Right lobe of liver (tissue), 4 donors: Measurements from ENCODE around the gene KIRREL3.

Source experiments
- CTCF ChIP-seq, 4 donors: fragments of 200-600 bp in 3 of 4; fragments of 450-650 bp in 1 of 4; IDR thresholded peaks; one replicate each; pipeline versions ENCODE4 v1.5.1 to v1.8.0; 2016 to 2022; ENCODE audit warnings: antibody characterized with exemption in 4 of 4, mild to moderate bottlenecking in 2 of 4
- POLR2A ChIP-seq: fragments of 450-650 bp; IDR thresholded peaks from one replicate; pipeline ENCODE4 v1.6.1; 2017; ENCODE audit warnings: antibody characterized with exemption, mild to moderate bottlenecking
- donor health status: DM: no; HTN: no; CAD: no.
- donor health status: DM: no; HTN: no; CAD: no.
- donor health status: DM: no; HTN: yes; CAD: no.

GRCh38 chr11:126917531-126918204 lies 82.9 kb downstream of the KIRREL3 start:
- TF ChIP-seq CTCF (IDR thresholded peaks at IDR 0.05), result no peak
- TF ChIP-seq POLR2A, result no peak
